ENCODE measurements around the gene ANKRD28. TPM values are rescaled to one million over a fixed set of nuclear protein-coding genes. Genes with fewer than 3 reads are reported as not detected.

ANKRD28 gene
- total and polyA plus RNA-seq, 2 of the 4 experiments (the other 2 are of a cell fraction), result 52.6 to 211 TPM

DNA sequence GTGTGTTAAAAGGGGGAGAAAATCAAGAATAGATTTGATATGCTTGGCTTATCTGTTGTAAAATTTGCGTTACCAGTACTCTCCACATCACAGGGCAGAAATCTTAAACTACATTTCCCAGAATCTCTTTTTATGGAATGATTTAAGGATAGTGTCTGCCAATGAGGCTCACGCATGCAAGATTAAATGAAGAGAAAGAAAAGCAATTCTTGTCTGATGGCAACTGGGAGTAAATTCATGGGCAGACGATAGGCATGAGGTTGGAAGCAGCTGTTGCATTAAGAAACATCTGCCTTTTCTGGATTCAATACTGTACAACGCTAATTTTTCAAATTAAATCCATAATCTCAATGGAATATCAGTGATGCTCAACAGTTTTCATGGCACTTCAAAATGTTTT lies 27.2 kb upstream of the ANKRD28 start:
- POLR2A ChIA-PET (ENCODE audit: unreplicated experiment), result no interaction called here
- CTCF ChIA-PET, result no interaction called here
- no peaks in the 10 kb centered on the region for H4K20me1 ChIP-seq (ENCODE audit: insufficient read depth, low read length)

More for the DNA sequence above, 27.2 kb upstream of the ANKRD28 start:
- H4K8ac ChIP-seq (ENCODE audit: low read depth in 2 of 2, low read length in 2 of 2), result no peak overlapping the region
- H3K9ac ChIP-seq (ENCODE audit: low read depth, low read length), result no peak overlapping the region
- DNase-seq, result no peak
- H2BK20ac ChIP-seq (ENCODE audit: low read depth, low read length), result no peak overlapping the region
- H2AFZ ChIP-seq (replicated peaks; ENCODE audit: low read length, poor library complexity), result no peak overlapping the region
- no peak overlapping the region for H2AK9ac ChIP-seq (replicated peaks; ENCODE audit: low read depth, low read length, poor library complexity)
- no peak overlapping the region for H3K18ac ChIP-seq (ENCODE audit: low read depth, low read length)
- H3K9me3 ChIP-seq (ENCODE audit: control insufficient read depth, insufficient read depth, low read length), result no peaks in the 10 kb centered on the region
- intact Hi-C loops (cut with micrococcal nuclease), result no loop called here
- H2BK15ac ChIP-seq (ENCODE audit: low read depth, low read length), result no peak overlapping the region
- WGBS, 2 experiments (ENCODE audit: extremely low coverage in 2 of 2, insufficient read length in 1 of 2), result no CpG with 5 or more reads among the region's 4 CpGs
- H3K23ac ChIP-seq (ENCODE audit: low read depth, low read length), result no peak overlapping the region
- H3K9me1 ChIP-seq (ENCODE audit: insufficient read depth, low read length), result no peaks in the 10 kb centered on the region; the same call in 1 of the 2 replicates
- no peaks in the 10 kb centered on the region for H3K4me1 ChIP-seq (ENCODE audit: control insufficient read depth, insufficient read depth, low read length)
- H2AK5ac ChIP-seq (ENCODE audit: low read depth, low read length), result no peak overlapping the region
- H3K36me3 ChIP-seq (ENCODE audit: control insufficient read depth, insufficient read depth, low read length), result no peaks in the 10 kb centered on the region
- BruUV-seq (replicated peaks), result no TSS peak
- H3K27ac ChIP-seq (ENCODE audit: insufficient read depth, low read length), result no peak overlapping the region
- ATAC-seq (ENCODE audit: low read depth), result no peak
- H3K79me1 ChIP-seq (ENCODE audit: low read depth in 1 of 2, low read length in 2 of 2), result peaks cover 12 to 17% of the 10 kb centered on the region in 2 experiments
- H3K56ac ChIP-seq (ENCODE audit: extremely low read depth, insufficient read depth, low read length), result no peak overlapping the region
- H2BK5ac ChIP-seq (ENCODE audit: low read depth, low read length, poor library complexity, severe bottlenecking), result no peak overlapping the region
- no peak overlapping the region for H3K4me3 ChIP-seq (ENCODE audit: insufficient read depth, low read depth, low read length)
- no peak overlapping the region for H3K4ac ChIP-seq (ENCODE audit: low read depth, low read length)
- no peak overlapping the region for H2BK120ac ChIP-seq (ENCODE audit: low read depth, low read length)
- no peak overlapping the region for H3K14ac ChIP-seq (replicated peaks; ENCODE audit: low read depth, low read length)
- dilution Hi-C loops (cut with HindIII; ENCODE audit: low sequenced_read_pairs, unreplicated experiment), result no loop called here
- no peak overlapping the region for H4K91ac ChIP-seq (ENCODE audit: insufficient read depth, low read depth, low read length)
- no peaks in the 10 kb centered on the region for H3K27me3 ChIP-seq (ENCODE audit: control insufficient read depth, insufficient read depth, low read length)
- in situ Hi-C loops (cut with MboI; ENCODE audit: low sequenced_read_pairs), result loop anchor here (25.0 kb wide), 1 partner anchor 712 kb away; no protein-coding TSS in a partner anchor
- H3K4me2 ChIP-seq (ENCODE audit: low read depth, low read length), result no peak overlapping the region
- H4K5ac ChIP-seq (ENCODE audit: low read depth, low read length), result no peak overlapping the region
- TF ChIP-seq RCOR1 (IDR thresholded peaks at IDR 0.05; ENCODE audit: insufficient replicate concordance, low read length) (no peak), CEBPB (IDR thresholded peaks at IDR 0.05; ENCODE audit: low read depth, low read length) (no peak), POLR2A (IDR thresholded peaks at IDR 0.05; ENCODE audit: low read depth, low read length) (no peak), MXI1 (IDR thresholded peaks at IDR 0.05; ENCODE audit: borderline replicate concordance, low read depth, low read length) (no peak), RAD21 (IDR thresholded peaks at IDR 0.05; ENCODE audit: low read length) (no peak), SMC3 (IDR thresholded peaks at IDR 0.05; ENCODE audit: low read depth, low read length) (no peak)
- TF ChIP-seq, protein P1, sequence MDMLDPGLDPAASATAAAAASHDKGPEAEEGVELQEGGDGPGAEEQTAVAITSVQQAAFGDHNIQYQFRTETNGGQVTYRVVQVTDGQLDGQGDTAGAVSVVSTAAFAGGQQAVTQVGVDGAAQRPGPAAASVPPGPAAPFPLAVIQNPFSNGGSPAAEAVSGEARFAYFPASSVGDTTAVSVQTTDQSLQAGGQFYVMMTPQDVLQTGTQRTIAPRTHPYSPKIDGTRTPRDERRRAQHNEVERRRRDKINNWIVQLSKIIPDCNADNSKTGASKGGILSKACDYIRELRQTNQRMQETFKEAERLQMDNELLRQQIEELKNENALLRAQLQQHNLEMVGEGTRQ (IDR thresholded peaks at IDR 0.05; ENCODE audit: low read depth, low read length), result no peak

Measured in IMR-90 (cell line).